GM12875 (cell line): ENCODE measurements around the gene ATXN7L3B.

Experiments used
- H3K4me3 ChIP-seq: one replicate; pipeline ENCODE4 v1.5.1; 2011; ENCODE audit warnings: low read depth, low read length, control low read depth
- CTCF ChIP-seq: IDR thresholded peaks from 2 replicates; pipeline ENCODE4 v1.5.1; 2011; ENCODE audit warnings: low read depth, mild to moderate bottlenecking, control low read depth, inconsistent platforms, low read length, moderate library complexity, borderline replicate concordance; ENCODE audit not compliant: insufficient read depth

Gene ATXN7L3B

GRCh38 chr12:74537126-74537706 lies 419 bp upstream of the ATXN7L3B start:
- TF ChIP-seq CTCF = peak; percentile 41; the same call in 1 of the 2 replicates
- peak overlapping the region; percentile 74 for H3K4me3 ChIP-seq

GRCh38 chr12:74538491-74539258 lies 1.0 kb downstream of the ATXN7L3B start:
- 0 out of 2 replicates have a peak, but pooled peaks have one; percentile 6 for TF ChIP-seq CTCF
- peak overlapping the region; percentile 74 for H3K4me3 ChIP-seq

- H3K4me3 ChIP-seq = peak overlapping the region; percentile 74
- TF ChIP-seq CTCF = no peak
Measured at GRCh38 chr12:74539261-74539660, 1.6 kb downstream of the ATXN7L3B start.

GRCh38 chr12:74539765-74540526 lies 2.3 kb downstream of the ATXN7L3B start:
- TF ChIP-seq CTCF = no peak
- no peak overlapping the region for H3K4me3 ChIP-seq

GRCh38 chr12:74541074-74541473 lies 3.4 kb downstream of the ATXN7L3B start:
- no peak for TF ChIP-seq CTCF
- no peak overlapping the region for H3K4me3 ChIP-seq

GRCh38 chr12:74547249-74547648 lies 9.6 kb downstream of the ATXN7L3B start:
- H3K4me3 ChIP-seq = no peak overlapping the region
- TF ChIP-seq CTCF = no peak
